Measurements from ENCODE around the gene STAB2. TPM values are rescaled to one million over a fixed set of nuclear protein-coding genes. Genes with fewer than 3 reads are reported as not detected.

Gene STAB2
- total RNA-seq, 2 donors from 2014 or later, result not detected

- Mint-ChIP-seq H3K36me3 (ENCODE audit: low read depth) (no peaks in the 10 kb centered on the region), H3K4me1 (no peaks in the 10 kb centered on the region), H3K4me3 (no peak overlapping the region), H3K9me3 (no peaks in the 10 kb centered on the region), H3K27me3 (ENCODE audit: insufficient read depth) (no peaks in the 10 kb centered on the region), H3K27ac (no peak overlapping the region)
- TF ChIP-seq, protein P1, sequence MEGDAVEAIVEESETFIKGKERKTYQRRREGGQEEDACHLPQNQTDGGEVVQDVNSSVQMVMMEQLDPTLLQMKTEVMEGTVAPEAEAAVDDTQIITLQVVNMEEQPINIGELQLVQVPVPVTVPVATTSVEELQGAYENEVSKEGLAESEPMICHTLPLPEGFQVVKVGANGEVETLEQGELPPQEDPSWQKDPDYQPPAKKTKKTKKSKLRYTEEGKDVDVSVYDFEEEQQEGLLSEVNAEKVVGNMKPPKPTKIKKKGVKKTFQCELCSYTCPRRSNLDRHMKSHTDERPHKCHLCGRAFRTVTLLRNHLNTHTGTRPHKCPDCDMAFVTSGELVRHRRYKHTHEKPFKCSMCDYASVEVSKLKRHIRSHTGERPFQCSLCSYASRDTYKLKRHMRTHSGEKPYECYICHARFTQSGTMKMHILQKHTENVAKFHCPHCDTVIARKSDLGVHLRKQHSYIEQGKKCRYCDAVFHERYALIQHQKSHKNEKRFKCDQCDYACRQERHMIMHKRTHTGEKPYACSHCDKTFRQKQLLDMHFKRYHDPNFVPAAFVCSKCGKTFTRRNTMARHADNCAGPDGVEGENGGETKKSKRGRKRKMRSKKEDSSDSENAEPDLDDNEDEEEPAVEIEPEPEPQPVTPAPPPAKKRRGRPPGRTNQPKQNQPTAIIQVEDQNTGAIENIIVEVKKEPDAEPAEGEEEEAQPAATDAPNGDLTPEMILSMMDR (conservative IDR thresholded peaks at IDR 0.05), result no peak
- Histone ChIP-seq H3K4me3 (ENCODE audit: low read length) (no peak overlapping the region), H3K36me3 (ENCODE audit: control insufficient read depth, insufficient read depth, low read length) (no peaks in the 10 kb centered on the region), H3K27me3 (ENCODE audit: control insufficient read depth, insufficient read depth, low read length, poor library complexity, severe bottlenecking) (no peaks in the 10 kb centered on the region), H3K27ac (ENCODE audit: low read depth, low read length) (no peak overlapping the region), H3K9ac (ENCODE audit: extremely low read depth, low read length, poor library complexity, severe bottlenecking) (no peak overlapping the region), H3K9me3 (ENCODE audit: control insufficient read depth, low read length) (no peaks in the 10 kb centered on the region), H3K4me1 (ENCODE audit: control insufficient read depth, insufficient read depth, low read length) (no peaks in the 10 kb centered on the region)
- 94 to 100% methylated on average over 1 to 2 of the region's 2 CpGs for WGBS, 2 experiments (ENCODE audit: insufficient coverage in 1 of 2, insufficient read length in 1 of 2)
- no peak for DNase-seq
Observed at GRCh38 chr12:103705098-103705497, 118.0 kb downstream of the STAB2 start.

DNA sequence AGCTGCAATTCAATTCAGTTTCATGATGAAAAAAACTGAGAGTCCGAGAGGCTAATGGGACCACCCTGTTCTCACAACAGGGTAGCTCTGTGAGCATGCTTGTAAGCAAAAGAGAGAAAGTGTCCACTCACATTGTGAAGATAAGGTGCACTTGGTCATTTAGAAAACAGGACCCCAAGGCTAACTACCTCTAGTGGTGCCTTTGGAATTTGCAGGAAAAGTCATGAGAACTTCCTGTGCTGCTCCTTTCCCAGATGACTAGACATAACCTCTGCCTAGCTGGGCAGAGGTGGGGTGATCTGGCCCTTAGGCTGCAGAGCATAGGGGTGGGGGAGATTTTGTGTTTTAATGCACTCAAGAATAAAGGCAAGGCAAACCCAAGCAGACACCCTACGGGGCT is 118.9 kb downstream of the STAB2 start:
- H3K27me3 Mint-ChIP-seq (ENCODE audit: insufficient read depth), result no peaks in the 10 kb centered on the region
- H3K27ac ChIP-seq (ENCODE audit: low read depth, low read length), result no peak overlapping the region
- TF ChIP-seq, protein P1 (conservative IDR thresholded peaks at IDR 0.05), result peak; percentile 73

DNA sequence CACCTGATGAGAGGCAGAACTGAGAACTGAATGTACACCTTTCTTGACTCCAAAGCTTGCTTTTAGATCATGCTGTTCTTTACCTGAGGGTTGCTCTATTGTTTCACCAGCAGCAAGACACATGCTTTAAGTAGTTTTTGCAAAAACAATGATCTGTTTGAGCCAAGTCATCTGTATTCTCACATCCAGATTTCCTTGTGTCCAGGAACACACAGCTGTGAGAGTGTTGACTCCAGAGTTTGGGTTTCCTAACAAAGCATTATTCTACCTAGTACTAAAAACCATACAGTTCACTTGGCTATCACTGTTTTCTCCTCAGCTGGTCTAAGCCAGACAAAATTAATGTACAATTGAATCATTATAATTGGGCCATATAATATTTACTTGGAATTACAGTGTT is 120.4 kb downstream of the STAB2 start:
- Mint-ChIP-seq H3K4me1 (no peaks in the 10 kb centered on the region), H3K27me3 (ENCODE audit: insufficient read depth) (no peaks in the 10 kb centered on the region), H3K9me3 (no peaks in the 10 kb centered on the region), H3K4me3 (no peak overlapping the region), H3K27ac (no peak overlapping the region), H3K36me3 (ENCODE audit: low read depth) (no peaks in the 10 kb centered on the region)
- no peak overlapping the region for H3K27ac ChIP-seq (ENCODE audit: low read depth, low read length)
- DNase-seq, result no peak
- H3K4me3 ChIP-seq (ENCODE audit: low read length), result no peak overlapping the region
- H3K27me3 ChIP-seq (ENCODE audit: control insufficient read depth, insufficient read depth, low read length, poor library complexity, severe bottlenecking), result no peaks in the 10 kb centered on the region
- H3K4me1 ChIP-seq (ENCODE audit: control insufficient read depth, insufficient read depth, low read length), result no peaks in the 10 kb centered on the region
- no peak overlapping the region for H3K9ac ChIP-seq (ENCODE audit: extremely low read depth, low read length, poor library complexity, severe bottlenecking)
- H3K36me3 ChIP-seq (ENCODE audit: control insufficient read depth, insufficient read depth, low read length), result no peaks in the 10 kb centered on the region
- TF ChIP-seq, protein P1 (conservative IDR thresholded peaks at IDR 0.05), result no peak
- no peaks in the 10 kb centered on the region for H3K9me3 ChIP-seq (ENCODE audit: control insufficient read depth, low read length)

More for the DNA sequence above, 118.9 kb downstream of the STAB2 start:
- H3K4me3 ChIP-seq (ENCODE audit: low read length), result no peak overlapping the region
- Mint-ChIP-seq H3K9me3 (no peaks in the 10 kb centered on the region), H3K4me1 (no peaks in the 10 kb centered on the region), H3K4me3 (no peak overlapping the region), H3K27ac (no peak overlapping the region), H3K36me3 (ENCODE audit: low read depth) (no peaks in the 10 kb centered on the region)
- no peaks in the 10 kb centered on the region for H3K4me1 ChIP-seq (ENCODE audit: control insufficient read depth, insufficient read depth, low read length)
- H3K9ac ChIP-seq (ENCODE audit: extremely low read depth, low read length, poor library complexity, severe bottlenecking), result no peak overlapping the region
- WGBS, 2 experiments (ENCODE audit: insufficient coverage in 1 of 2, insufficient read length in 1 of 2), result 84 to 92% methylated on average over 2 of the region's 2 CpGs
- no peaks in the 10 kb centered on the region for H3K27me3 ChIP-seq (ENCODE audit: control insufficient read depth, insufficient read depth, low read length, poor library complexity, severe bottlenecking)
- no peaks in the 10 kb centered on the region for H3K9me3 ChIP-seq (ENCODE audit: control insufficient read depth, low read length)
- DNase-seq, result peak; percentile 67
- H3K36me3 ChIP-seq (ENCODE audit: control insufficient read depth, insufficient read depth, low read length), result no peaks in the 10 kb centered on the region

All from endodermal cell (in vitro differentiated cells).